HEK293 (cell line): Measurements from ENCODE around the gene GNG12.

Source experiments
- CTCF ChIP-seq: fragments of 450-650 bp; formaldehyde crosslinking; IDR thresholded peaks from 2 replicates; pipeline ENCODE4 v1.5.1; 2016; ENCODE audit warnings: missing biosample characterization, missing genetic modification characterization
- HOXC10 ChIP-seq: sonication (generic); formaldehyde crosslinking; IDR thresholded peaks from 2 replicates; pipeline ENCODE4 v1.8.1; 2023; ENCODE audit warnings: mild to moderate bottlenecking, missing genetic modification reagents
- MZF1 ChIP-seq: fragments of 450-650 bp; formaldehyde crosslinking; IDR thresholded peaks from 2 replicates; pipeline ENCODE4 v1.5.1; 2017; ENCODE audit warnings: missing biosample characterization, missing genetic modification characterization, borderline replicate concordance
- OSR2 ChIP-seq: fragments of 450-650 bp; formaldehyde crosslinking; IDR thresholded peaks from 2 replicates; pipeline ENCODE4 v1.5.1; 2016; ENCODE audit warnings: missing biosample characterization, missing genetic modification characterization
- YY1 ChIP-seq: fragments of 450-650 bp; formaldehyde crosslinking; IDR thresholded peaks from 2 replicates; pipeline ENCODE4 v1.5.1; 2018; ENCODE audit warnings: missing biosample characterization, missing genetic modification characterization
- ZBTB1 ChIP-seq: fragments of 450-650 bp; formaldehyde crosslinking; IDR thresholded peaks from 2 replicates; pipeline ENCODE4 v1.5.1; 2016; ENCODE audit warnings: missing biosample characterization, missing genetic modification characterization
- ZNF404 ChIP-seq: fragments of 450-650 bp; formaldehyde crosslinking; IDR thresholded peaks from 2 replicates; pipeline ENCODE4 v1.5.1; 2017; ENCODE audit warnings: missing biosample characterization, missing genetic modification characterization
- ZNF530 ChIP-seq: fragments of 450-650 bp; formaldehyde crosslinking; IDR thresholded peaks from 2 replicates; pipeline ENCODE4 v1.5.1; 2016; ENCODE audit warnings: low read depth, missing biosample characterization, missing genetic modification characterization
- ZNF639 ChIP-seq: fragments of 450-650 bp; formaldehyde crosslinking; IDR thresholded peaks from 2 replicates; pipeline ENCODE4 v1.5.1; 2016; ENCODE audit warnings: missing biosample characterization, missing genetic modification characterization
- ZNF701 ChIP-seq: fragments of 450-650 bp; formaldehyde crosslinking; IDR thresholded peaks from 2 replicates; pipeline ENCODE4 v1.5.1; 2016; ENCODE audit warnings: missing biosample characterization, missing genetic modification characterization
- TF ChIP-seq, protein P1 (sequence below): sonication (generic); formaldehyde crosslinking; IDR thresholded peaks from 2 replicates; pipeline ENCODE4 v1.8.1; 2022; ENCODE audit warnings: mild to moderate bottlenecking, moderate library complexity, missing genetic modification reagents
- TF ChIP-seq, protein P2 (sequence below): fragments of 450-650 bp; formaldehyde crosslinking; IDR thresholded peaks from 2 replicates; pipeline ENCODE4 v1.5.1; 2016; ENCODE audit warnings: missing biosample characterization, missing genetic modification characterization

DNA sequence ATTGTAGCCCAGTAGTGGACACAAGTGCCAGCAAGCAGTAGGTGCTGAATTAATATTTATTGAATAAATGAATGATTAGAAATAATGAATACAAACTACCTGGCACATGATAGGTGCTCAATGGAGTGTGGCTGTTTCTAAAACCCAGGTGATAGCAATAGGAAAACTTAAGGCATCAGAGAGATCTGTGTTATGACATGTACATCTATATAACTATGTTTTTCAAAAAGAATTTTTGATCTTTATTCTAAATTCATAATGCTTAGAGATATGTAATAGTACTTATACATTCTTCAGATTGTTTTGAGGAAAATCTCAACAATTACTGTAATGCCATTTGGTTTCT is 143.3 kb downstream of the GNG12 start:
- TF ChIP-seq, protein P1, sequence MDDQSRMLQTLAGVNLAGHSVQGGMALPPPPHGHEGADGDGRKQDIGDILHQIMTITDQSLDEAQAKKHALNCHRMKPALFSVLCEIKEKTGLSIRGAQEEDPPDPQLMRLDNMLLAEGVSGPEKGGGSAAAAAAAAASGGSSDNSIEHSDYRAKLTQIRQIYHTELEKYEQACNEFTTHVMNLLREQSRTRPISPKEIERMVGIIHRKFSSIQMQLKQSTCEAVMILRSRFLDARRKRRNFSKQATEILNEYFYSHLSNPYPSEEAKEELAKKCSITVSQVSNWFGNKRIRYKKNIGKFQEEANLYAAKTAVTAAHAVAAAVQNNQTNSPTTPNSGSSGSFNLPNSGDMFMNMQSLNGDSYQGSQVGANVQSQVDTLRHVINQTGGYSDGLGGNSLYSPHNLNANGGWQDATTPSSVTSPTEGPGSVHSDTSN (CRISPR knock-in tag) = no peak
- TF ChIP-seq ZNF530 = no peak
- TF ChIP-seq, protein P2, sequence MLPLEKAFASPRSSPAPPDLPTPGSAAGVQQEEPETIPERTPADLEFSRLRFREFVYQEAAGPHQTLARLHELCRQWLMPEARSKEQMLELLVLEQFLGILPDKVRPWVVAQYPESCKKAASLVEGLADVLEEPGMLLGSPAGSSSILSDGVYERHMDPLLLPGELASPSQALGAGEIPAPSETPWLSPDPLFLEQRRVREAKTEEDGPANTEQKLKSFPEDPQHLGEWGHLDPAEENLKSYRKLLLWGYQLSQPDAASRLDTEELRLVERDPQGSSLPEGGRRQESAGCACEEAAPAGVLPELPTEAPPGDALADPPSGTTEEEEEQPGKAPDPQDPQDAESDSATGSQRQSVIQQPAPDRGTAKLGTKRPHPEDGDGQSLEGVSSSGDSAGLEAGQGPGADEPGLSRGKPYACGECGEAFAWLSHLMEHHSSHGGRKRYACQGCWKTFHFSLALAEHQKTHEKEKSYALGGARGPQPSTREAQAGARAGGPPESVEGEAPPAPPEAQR = no peak
- TF ChIP-seq YY1 (tag by site-specific recombination) = no peak
- TF ChIP-seq ZNF639 = no peak
- no peak for TF ChIP-seq MZF1 (tag by site-specific recombination)
- no peak for TF ChIP-seq CTCF (tag by site-specific recombination)
- no peak for TF ChIP-seq ZBTB1 (tag by site-specific recombination)
- TF ChIP-seq OSR2 (tag by site-specific recombination) = no peak
- TF ChIP-seq ZNF404 (tag by site-specific recombination) = no peak
- TF ChIP-seq ZNF701 (tag by site-specific recombination) = no peak
- no peak for TF ChIP-seq HOXC10 (CRISPR knock-in tag)
